NCI-H526 treated with DMSO at 0.1 percent for 48 hours (cell line): ENCODE measurements around the gene GSTM2.

Experiments
- DNase-seq: peaks from one replicate; lab custom pipeline; 2025; lab: John Stamatoyannopoulos, UW

GSTM2 gene

GRCh38 chr1:109714661-109715372 lies 47.0 kb downstream of the GSTM2 start:
- DNase-seq = no peak

GRCh38 chr1:109716121-109716520 lies 48.3 kb downstream of the GSTM2 start:
- no peak for DNase-seq

- no peak for DNase-seq
These were observed 48.8 kb downstream of the GSTM2 start for GRCh38 chr1:109716570-109717090.

GRCh38 chr1:109717729-109718128 lies 49.9 kb downstream of the GSTM2 start:
- no peak for DNase-seq

- no peak for DNase-seq
These were observed 50.6 kb downstream of the GSTM2 start for GRCh38 chr1:109718495-109718894.

- no peak for DNase-seq
These were observed 51.5 kb downstream of the GSTM2 start for GRCh38 chr1:109719337-109719837.

- no peak for DNase-seq
These were observed 53.2 kb downstream of the GSTM2 start for GRCh38 chr1:109721042-109721441.

- no peak for DNase-seq
These were observed 54.1 kb downstream of the GSTM2 start for GRCh38 chr1:109721971-109722370.

- peak; percentile 61 for DNase-seq
These were observed 55.2 kb downstream of the GSTM2 start for GRCh38 chr1:109722908-109723691.
